Activated CD8-positive, alpha-beta memory T cell treated with anti-CD3 and anti-CD28 coated beads for 36 hours (primary cell): Measurements from ENCODE around the gene GMPR. TPM values are rescaled to one million over a fixed set of nuclear protein-coding genes. Genes with fewer than 3 reads are reported as not detected.

ENCODE experiments used
- CTCF ChIA-PET: fragments of 350-600 bp; sonication (Branson Sonifier 250); formaldehyde crosslinking; loops from one replicate; lab custom pipeline; 2021; ENCODE audit warnings: antibody characterized with exemption; lab: Charles Lee
- POLR2A ChIA-PET: fragments of 350-600 bp; sonication (Branson Sonifier 250); formaldehyde crosslinking; loops from one replicate; lab custom pipeline; 2021; ENCODE audit warnings: antibody characterized with exemption; lab: Charles Lee
- total RNA-seq, 2 experiments: library from RNA; stranded (reverse); gene quantifications; one replicate each; pipeline ENCODE4 v1.2.3, GENCODE V29; 2021

GMPR gene
- total RNA-seq = under 1 TPM; 0.80 to 0.92 TPM

- ChIA-PET POLR2A (interaction anchor here (0.6 to 0.7 kb wide), 2 partner anchors 20 to 432 kb away, joined by 3 read pairs; no protein-coding TSS in a partner anchor), CTCF (interaction anchor here (0.5 to 1.3 kb wide), 3 partner anchors 30 to 534 kb away, joined by 3 read pairs; no protein-coding TSS in a partner anchor)
Measured at GRCh38 chr6:16238057-16238962, at the start of gene GMPR. Gene GMPR, plus strand, starts transcription at chr6:16238587. Its CDS starts 107 bp downstream, at chr6:16238694.

GRCh38 chr6:16190214-16190613 lies 48.2 kb upstream of the GMPR start:
- POLR2A ChIA-PET = no interaction called here
- CTCF ChIA-PET = no interaction called here

GRCh38 chr6:16196260-16196983 lies 42.0 kb upstream of the GMPR start:
- ChIA-PET CTCF (no interaction called here), POLR2A (no interaction called here)

GRCh38 chr6:16196984-16197546 lies 41.3 kb upstream of the GMPR start:
- ChIA-PET POLR2A (no interaction called here), CTCF (interaction anchor here (0.6 kb wide), 1 partner anchor 127 kb away, joined by 3 read pairs; no protein-coding TSS in a partner anchor)

- POLR2A ChIA-PET = no interaction called here
Measured at GRCh38 chr6:16198061-16198705, 40.2 kb upstream of the GMPR start.

GRCh38 chr6:16199804-16200203 lies 38.6 kb upstream of the GMPR start:
- CTCF ChIA-PET = interaction anchor here (1.2 kb wide), 1 partner anchor 507 kb away, joined by 4 read pairs; no protein-coding TSS in a partner anchor

More at GRCh38 chr6:16198061-16198705, 40.2 kb upstream of the GMPR start:
- CTCF ChIA-PET = no interaction called here

GRCh38 chr6:16200321-16200883 lies 38.0 kb upstream of the GMPR start:
- POLR2A ChIA-PET = no interaction called here
- CTCF ChIA-PET = interaction anchor here (0.7 to 1.4 kb wide), 3 partner anchors 9 to 508 kb away, joined by 3 to 4 read pairs (median 3); no protein-coding TSS in a partner anchor

More at GRCh38 chr6:16199804-16200203, 38.6 kb upstream of the GMPR start:
- POLR2A ChIA-PET = no interaction called here

- ChIA-PET POLR2A (no interaction called here), CTCF (interaction anchor here (1.0 kb wide), 1 partner anchor 69 kb away, joined by 3 read pairs; no protein-coding TSS in a partner anchor)
Measured at GRCh38 chr6:16201706-16202105, 36.7 kb upstream of the GMPR start.

- ChIA-PET CTCF (interaction anchor here (0.5 to 1.2 kb wide), 2 partner anchors 22 to 513 kb away, joined by 4 to 7 read pairs; no protein-coding TSS in a partner anchor), POLR2A (no interaction called here)
Measured at GRCh38 chr6:16204653-16205376, 33.6 kb upstream of the GMPR start.

- POLR2A ChIA-PET = no interaction called here
- CTCF ChIA-PET = interaction anchor here (0.9 to 1.2 kb wide), 5 partner anchors 11 to 514 kb away, joined by 3 to 7 read pairs (median 4); no protein-coding TSS in a partner anchor
Measured at GRCh38 chr6:16205377-16206144, 32.8 kb upstream of the GMPR start.

- ChIA-PET CTCF (interaction anchor here (0.9 to 2.5 kb wide), 5 partner anchors 10 to 515 kb away, joined by 3 to 9 read pairs (median 4); no protein-coding TSS in a partner anchor), POLR2A (no interaction called here)
Measured at GRCh38 chr6:16206595-16207037, 31.8 kb upstream of the GMPR start.

GRCh38 chr6:16208989-16209388 lies 29.4 kb upstream of the GMPR start:
- ChIA-PET CTCF (interaction anchor here (1.0 to 1.7 kb wide), 2 partner anchors 8 to 16 kb away, joined by 3 to 4 read pairs; no protein-coding TSS in a partner anchor), POLR2A (no interaction called here)

GRCh38 chr6:16209539-16209938 lies 28.8 kb upstream of the GMPR start:
- CTCF ChIA-PET = interaction anchor here (1.0 to 1.7 kb wide), 2 partner anchors 9 to 16 kb away, joined by 3 to 4 read pairs; no protein-coding TSS in a partner anchor
- POLR2A ChIA-PET = no interaction called here

- ChIA-PET POLR2A (no interaction called here), CTCF (no interaction called here)
Measured at GRCh38 chr6:16212276-16212675, 26.1 kb upstream of the GMPR start.

- CTCF ChIA-PET = interaction anchor here (1.4 kb wide), 1 partner anchor 10 kb away, joined by 5 read pairs; no protein-coding TSS in a partner anchor
Measured at GRCh38 chr6:16216501-16217155, 21.8 kb upstream of the GMPR start.

GRCh38 chr6:16217156-16217721 lies 21.1 kb upstream of the GMPR start:
- CTCF ChIA-PET = interaction anchor here (1.4 kb wide), 1 partner anchor 11 kb away, joined by 5 read pairs; no protein-coding TSS in a partner anchor

More at GRCh38 chr6:16216501-16217155, 21.8 kb upstream of the GMPR start:
- POLR2A ChIA-PET = no interaction called here

More at GRCh38 chr6:16217156-16217721, 21.1 kb upstream of the GMPR start:
- POLR2A ChIA-PET = no interaction called here
